ENCODE results near the gene ANAPC13.

ANAPC13 gene

GRCh38 chr3:134448664-134449063 is 37.1 kb downstream of the ANAPC13 start:
- DNase-seq = no peak

GRCh38 chr3:134447351-134447750 is 38.4 kb downstream of the ANAPC13 start:
- DNase-seq = no peak

GRCh38 chr3:134446800-134447199 is 39.0 kb downstream of the ANAPC13 start:
- no peak for DNase-seq

- DNase-seq = no peak
Measured at GRCh38 chr3:134445636-134446035, 40.1 kb downstream of the ANAPC13 start.

GRCh38 chr3:134445095-134445494 is 40.7 kb downstream of the ANAPC13 start:
- DNase-seq = no peak

- no peak for DNase-seq
Measured at GRCh38 chr3:134441821-134442220, 44.0 kb downstream of the ANAPC13 start.

GRCh38 chr3:134441321-134441720 is 44.5 kb downstream of the ANAPC13 start:
- DNase-seq = no peak

- DNase-seq = no peak
Measured at GRCh38 chr3:134437211-134437752, 48.5 kb downstream of the ANAPC13 start.

GRCh38 chr3:134432236-134432635 is 53.5 kb downstream of the ANAPC13 start:
- DNase-seq = no peak

- no peak for DNase-seq
Measured at GRCh38 chr3:134430950-134431445, 54.8 kb downstream of the ANAPC13 start.

GRCh38 chr3:134430174-134430573 is 55.6 kb downstream of the ANAPC13 start:
- no peak for DNase-seq

- DNase-seq = no peak
Measured at GRCh38 chr3:134428401-134428800, 57.4 kb downstream of the ANAPC13 start.

Data from activated CD4-positive, alpha-beta T cell treated with anti-CD3 and anti-CD28 coated beads, Interleukin-2, amount 50 U/mL, for 4 hours (primary cell).